ENCODE results near the gene TRIM65. TPM values are rescaled to one million over a fixed set of nuclear protein-coding genes. Genes with fewer than 3 reads are reported as not detected.

Gene TRIM65
- total and polyA plus RNA-seq, 10 of the 15 experiments (the other 5 are each of a cell fraction or from before 2014, with no cell fraction given), result 1.4 to 26.0 (median 10.8) TPM

- SMC1A ChIA-PET (ENCODE audit: uncharacterized antibody, unreplicated experiment), result interaction anchor here (1.0 to 1.7 kb wide), 6 partner anchors 28 to 94 kb away, joined by 3 read pairs; partner anchors contain the start of gene UNK
- RAD21 ChIA-PET (ENCODE audit: unreplicated experiment), result interaction anchor here (0.6 to 1.5 kb wide), 6 partner anchors 15 to 95 kb away, joined by 3 to 8 read pairs (median 3); a partner anchor contains a TSS
- Histone ChIP-seq H3K27me3 (replicated peaks in 1 of 2; ENCODE audit: control insufficient read depth in 2 of 2, insufficient read depth in 2 of 2, low read length in 1 of 2) (no peaks in the 10 kb centered on the region), H3K79me2 (ENCODE audit: control insufficient read depth, insufficient read depth, low read length) (peaks cover 18% of the 10 kb centered on the region), H3K4me1 (ENCODE audit: control insufficient read depth, insufficient read depth, low read length) (peaks cover 14% of the 10 kb centered on the region), H2AFZ (ENCODE audit: control insufficient read depth, low read depth, low read length) (no peak overlapping the region), H3K36me3 (ENCODE audit: control insufficient read depth in 2 of 2, insufficient read depth in 2 of 2, low read length in 1 of 2) (peaks cover 3 to 9% of the 10 kb centered on the region in 2 experiments), H3K27ac (ENCODE audit: control insufficient read depth, insufficient read depth) (no peak overlapping the region), H3K9me3 (replicated peaks; ENCODE audit: control insufficient read depth, insufficient read depth, low read length) (no peaks in the 10 kb centered on the region), H3K9ac (ENCODE audit: control insufficient read depth, insufficient read depth, low read length) (no peak overlapping the region), H3K4me2 (ENCODE audit: control insufficient read depth, insufficient read depth) (no peak overlapping the region), H4K20me1 (ENCODE audit: control insufficient read depth, insufficient read depth) (no peaks in the 10 kb centered on the region), H3K4me3 (no peak overlapping the region)
- intact Hi-C loops (cut with micrococcal nuclease; ENCODE audit: unreplicated experiment) (no loop called here), in situ Hi-C loops (cut with MboI) (no loop called here)
- POLR2A ChIA-PET, result interaction anchor here (0.5 to 4.5 kb wide), 7 partner anchors 37 to 463 kb away, joined by 3 to 31 read pairs (median 3); a partner anchor contains a TSS
- 78% methylated on average over 25 of the region's 25 CpGs for WGBS (ENCODE audit: insufficient coverage, insufficient replicate concordance, low lambda C conversion rate, missing lambda C conversion rate)
- BruUV-seq (replicated peaks), result no TSS peak
- DNase-seq (ENCODE audit: low read depth, low spot score) (no peak), ATAC-seq (no peak), FAIRE-seq (no peak)
- CTCF ChIA-PET, result interaction anchor here (0.8 to 8.7 kb wide), 19 partner anchors 8 to 95 kb away, joined by 3 to 117 read pairs (median 5); partner anchors contain the start of genes GALK1 and WBP2
- TF ChIP-seq NFYB (IDR thresholded peaks at IDR 0.05; ENCODE audit: insufficient read depth, low read depth, low read length) (no peak), ESRRA (IDR thresholded peaks at IDR 0.05; ENCODE audit: low read length) (no peak), MLLT1 (IDR thresholded peaks at IDR 0.05) (no peak), POU2F2 (IDR thresholded peaks at IDR 0.05; ENCODE audit: borderline replicate concordance, low read depth, low read length) (no peak), CEBPB (IDR thresholded peaks at IDR 0.05; ENCODE audit: borderline replicate concordance in 1 of 2, low read depth in 2 of 2, low read length in 2 of 2) (no peak), YY1 (IDR thresholded peaks at IDR 0.05; ENCODE audit: low read depth, low read length) (no peak), HSF1 (IDR thresholded peaks at IDR 0.05; ENCODE audit: low read depth, low read length) (no peak), JUNB (IDR thresholded peaks at IDR 0.05) (no peak), NFIC (IDR thresholded peaks at IDR 0.05; ENCODE audit: low read depth, low read length) (no peak), BRCA1 (IDR thresholded peaks at IDR 0.05; ENCODE audit: low read depth, low read length) (no peak), CUX1 (IDR thresholded peaks at IDR 0.05; ENCODE audit: insufficient replicate concordance, low read depth, low read length) (no peak), ATF3 (IDR thresholded peaks at IDR 0.05; ENCODE audit: borderline replicate concordance, extremely low read depth, low read depth, low read length) (no peak), SUZ12 (IDR thresholded peaks at IDR 0.05; ENCODE audit: unreplicated experiment) (no peak)
Observed at GRCh38 chr17:75847614-75848522, 48.9 kb downstream of the TRIM65 start.

Measured in GM12878 (cell line).